GM18909 (cell line): ENCODE data around the gene FAM174C.
"Not testable (repeated sequence)": the region's sequence is repeated elsewhere in the genome, so short reads cannot be mapped to it uniquely, and the experiment has no call there.

ENCODE experiments used
- ATAC-seq: cut with Tn5 transposase; IDR thresholded peaks from one replicate; pipeline ENCODE4 v1.9.1; 2021; ENCODE audit warnings: mild to moderate bottlenecking; ENCODE audit not compliant: unreplicated experiment, poor library complexity

The FAM174C gene

DNA sequence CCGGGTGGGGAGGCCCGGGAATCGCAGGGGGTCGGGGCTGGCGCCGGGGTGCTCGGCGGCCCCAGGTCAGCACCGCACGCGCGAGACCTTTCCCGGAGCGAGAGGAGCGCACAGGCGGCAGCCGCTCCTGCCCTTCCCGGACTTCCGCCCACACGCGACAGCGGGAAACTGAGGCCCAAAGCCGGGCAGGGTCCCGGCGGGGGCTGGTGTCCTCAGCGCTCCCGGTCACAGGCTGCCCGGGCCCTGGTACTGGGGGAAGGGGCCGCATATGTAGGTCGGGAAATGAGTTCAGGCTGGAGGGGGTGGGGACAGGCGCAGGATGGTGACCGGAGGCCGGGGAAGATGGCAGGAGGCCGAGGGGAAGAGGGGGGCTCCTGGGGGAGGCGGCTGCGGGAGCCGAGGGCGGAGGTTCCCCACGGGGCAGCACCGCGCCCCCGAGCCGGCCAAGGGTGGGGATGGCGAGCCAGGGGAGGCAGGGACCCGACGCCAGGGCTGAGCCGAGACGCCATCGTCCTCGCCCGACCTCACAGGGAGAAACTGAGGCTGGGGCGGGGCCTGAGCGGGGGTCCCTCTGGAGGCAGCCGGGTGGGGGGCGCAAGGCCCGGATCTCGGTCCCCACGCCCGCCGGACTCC lies 38.2 kb upstream of the FAM174C start:
- no peak for ATAC-seq

DNA sequence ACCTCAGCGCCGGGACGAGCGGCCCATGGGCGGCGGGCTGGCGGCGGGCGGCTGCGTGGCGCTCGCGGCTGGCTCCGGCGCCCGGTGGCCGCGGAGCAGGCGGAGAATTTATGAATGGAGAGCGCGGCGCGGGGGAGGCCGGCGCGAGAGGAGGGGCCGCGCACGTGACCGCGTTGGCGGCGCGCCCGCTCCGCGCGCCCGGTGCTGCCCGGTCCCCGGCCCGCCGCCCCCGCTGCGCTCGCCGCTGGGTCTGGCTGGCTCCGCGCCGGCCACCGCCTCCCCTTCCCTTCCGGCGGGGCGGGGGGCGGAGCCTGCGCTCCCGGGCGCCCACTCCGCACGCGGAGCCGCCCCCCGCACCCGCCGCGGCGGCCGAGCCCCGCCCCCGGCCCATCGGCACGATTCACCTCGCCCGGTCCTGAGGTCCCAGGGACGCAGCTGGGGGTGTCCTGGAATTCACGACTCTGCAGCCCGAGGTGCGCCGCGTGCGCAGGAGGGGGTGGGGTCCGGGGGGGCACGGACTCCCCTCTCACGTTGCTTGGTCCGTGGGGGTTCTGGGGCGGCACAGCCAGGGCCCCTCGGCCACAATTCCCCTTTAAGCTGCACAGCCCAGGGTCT lies 37.5 kb upstream of the FAM174C start, which contains the start of gene CBARP:
TSS of gene CBARP (minus strand) at position 252 of the 615 bp plus-strand sequence. CDS start 1,905 bp downstream, outside the sequence.
- no peak for ATAC-seq

DNA sequence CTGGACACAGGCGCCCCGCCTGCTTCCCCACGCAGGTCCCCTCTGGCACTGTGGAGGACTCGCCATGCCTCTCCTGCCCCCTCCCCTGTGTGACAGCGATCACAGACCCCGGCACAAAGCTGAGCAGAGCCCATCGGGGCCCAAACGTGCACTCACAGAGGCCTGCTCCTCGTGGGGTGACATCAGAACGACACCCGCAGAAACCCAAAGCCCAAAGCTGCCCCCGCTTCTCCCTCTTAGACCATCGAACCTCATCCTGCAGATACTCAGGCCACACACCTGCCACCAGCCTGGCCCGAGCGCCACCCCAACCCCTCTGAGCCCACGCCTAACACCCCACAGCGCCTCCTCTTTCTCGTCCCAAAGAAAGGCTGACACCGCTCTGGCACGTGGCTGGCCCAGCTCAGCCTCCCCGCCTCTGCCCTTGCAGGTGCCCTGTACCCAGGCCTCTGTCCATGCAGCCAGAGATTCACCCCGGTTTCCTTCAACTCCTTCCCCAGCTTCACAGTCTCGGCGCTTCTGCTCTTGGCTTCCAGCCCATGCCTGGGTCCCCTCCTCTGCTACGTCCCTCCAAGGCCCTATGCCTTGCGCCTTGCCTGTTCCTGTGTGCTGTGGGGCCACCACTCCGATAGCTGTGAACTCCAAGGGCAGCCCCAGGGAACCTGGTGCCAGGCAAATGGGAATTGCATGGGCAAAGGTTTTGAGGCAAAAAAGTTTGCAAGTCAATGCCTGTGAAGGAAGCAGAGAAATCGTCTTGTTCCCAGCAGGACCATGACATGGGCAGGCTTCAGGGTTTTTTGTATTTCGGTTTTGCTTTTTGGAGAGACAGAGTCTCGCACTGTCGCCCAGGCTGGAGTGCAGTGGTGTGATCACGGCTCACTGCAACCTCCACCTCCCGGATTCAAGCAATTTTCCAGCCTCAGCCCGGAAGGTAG lies 36.7 kb upstream of the FAM174C start:
- no peak for ATAC-seq

DNA sequence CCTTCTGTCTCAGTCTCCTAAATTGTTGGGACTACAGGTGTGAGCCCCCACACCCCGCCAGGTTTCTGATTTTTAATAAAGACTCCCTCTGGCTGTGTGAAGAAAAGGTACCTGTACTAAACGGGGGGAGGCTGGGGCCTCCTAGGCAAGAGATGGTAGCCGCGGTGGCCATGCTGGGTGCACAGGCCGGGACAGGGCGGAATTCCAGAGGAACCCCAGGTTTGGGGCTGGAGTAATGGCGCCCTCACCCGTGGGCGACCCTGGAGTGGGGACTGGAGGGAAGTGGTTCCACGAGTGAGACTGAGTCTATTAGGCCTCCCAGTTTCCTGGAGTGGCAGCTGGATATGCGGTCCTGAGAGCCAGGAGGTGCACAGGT lies 35.9 kb upstream of the FAM174C start:
- no peak for ATAC-seq

DNA sequence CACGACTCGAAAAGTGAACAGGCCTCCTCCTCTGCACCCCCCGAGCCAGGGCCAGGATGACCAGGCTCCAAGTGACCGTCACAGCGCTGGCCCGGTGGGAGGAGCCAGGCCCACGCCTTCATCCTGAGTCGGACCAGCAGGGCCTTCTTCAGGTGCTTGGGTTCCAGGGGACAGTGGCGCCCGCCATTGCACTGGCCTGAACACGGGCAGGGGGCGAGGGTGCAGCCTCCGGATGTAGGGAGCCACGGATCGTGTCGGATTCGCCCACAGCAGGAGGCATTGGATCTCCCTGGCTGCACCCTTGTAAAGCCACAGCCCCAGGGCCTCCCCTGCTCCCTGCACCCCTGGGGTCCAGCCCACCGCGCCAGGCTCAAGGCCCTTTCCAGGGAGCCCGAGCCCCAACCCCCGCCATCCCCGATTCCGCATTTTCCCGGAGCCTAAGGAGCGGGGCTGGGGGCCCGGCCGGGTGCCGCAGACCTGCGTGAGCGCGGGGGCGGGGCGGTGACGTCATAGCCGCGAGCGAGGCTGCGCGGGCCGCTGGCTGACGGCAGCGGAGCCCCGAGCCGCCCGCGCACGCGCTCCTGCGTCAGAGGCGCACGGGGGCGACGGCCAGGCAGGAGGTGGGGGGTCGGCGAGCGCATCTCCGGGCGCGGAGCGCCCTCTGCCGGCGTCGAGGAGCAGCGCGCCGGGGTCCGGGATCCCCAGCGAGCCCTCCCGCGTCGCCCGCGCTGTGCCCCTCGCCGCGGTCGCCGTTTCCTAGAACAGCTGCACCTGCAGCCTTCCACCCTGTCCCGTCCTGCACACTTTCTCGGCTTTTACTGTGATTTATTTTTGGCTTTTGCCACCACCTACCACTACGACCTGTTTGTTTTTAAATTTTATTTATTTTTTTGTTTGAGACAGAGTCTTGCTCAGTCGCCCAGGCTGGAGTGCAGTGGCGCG lies 35.3 kb upstream of the FAM174C start:
- peak; percentile 36 for ATAC-seq

DNA sequence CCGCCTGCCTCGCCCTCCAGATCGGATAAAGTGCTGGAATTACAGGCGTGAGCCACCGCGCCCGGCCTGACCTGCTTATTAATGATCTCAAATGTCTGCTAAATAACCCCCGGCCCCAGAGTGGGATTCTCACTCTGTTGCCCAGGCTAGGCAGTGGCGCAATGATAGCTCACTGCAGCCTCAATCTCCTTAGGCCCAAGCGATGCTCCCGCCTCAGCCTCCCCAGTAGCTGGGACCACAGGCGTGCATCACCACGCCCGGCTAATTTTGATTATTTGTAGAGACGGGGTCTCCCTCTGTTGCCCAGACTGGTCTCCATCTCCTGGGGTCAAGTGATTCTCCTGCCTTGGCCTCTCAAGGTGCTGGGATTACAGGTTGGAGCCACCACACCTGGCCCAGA lies 34.4 kb upstream of the FAM174C start:
- ATAC-seq: no peak

DNA sequence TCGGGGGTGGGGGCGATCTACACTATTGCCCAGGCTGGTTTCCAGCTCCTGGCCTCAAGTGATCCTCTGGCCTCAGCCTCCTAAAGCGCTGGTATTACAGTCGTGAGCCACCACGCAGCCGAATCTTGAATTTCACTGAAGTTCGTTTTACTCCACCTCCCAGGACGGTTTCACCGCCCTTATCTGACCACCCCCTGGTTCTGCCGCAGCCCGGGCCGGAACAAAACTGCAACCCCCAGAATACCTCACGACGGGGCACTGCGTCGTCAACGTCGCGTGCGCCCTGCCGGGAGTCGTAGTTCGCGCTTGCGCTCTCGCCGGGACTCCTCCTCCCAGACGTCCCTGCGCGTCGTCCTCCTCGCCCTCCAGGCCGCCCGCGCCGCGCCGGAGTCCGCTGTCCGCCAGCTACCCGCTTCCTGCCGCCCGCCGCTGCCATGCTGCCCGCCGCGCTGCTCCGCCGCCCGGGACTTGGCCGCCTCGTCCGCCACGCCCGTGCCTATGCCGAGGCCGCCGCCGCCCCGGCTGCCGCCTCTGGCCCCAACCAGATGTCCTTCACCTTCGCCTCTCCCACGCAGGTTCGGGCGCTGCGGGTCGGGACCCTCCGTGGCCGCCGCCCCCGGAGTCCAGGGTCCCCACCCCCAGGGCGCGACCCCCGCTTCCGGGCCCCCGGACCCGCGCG lies 33.8 kb upstream of the FAM174C start, which contains the start of gene ATP5F1D:
TSS of gene ATP5F1D (plus strand) at position 335 of the 679 bp plus-strand sequence. CDS start at position 435, 100 bp downstream.
- ATAC-seq: peak; percentile 50

DNA sequence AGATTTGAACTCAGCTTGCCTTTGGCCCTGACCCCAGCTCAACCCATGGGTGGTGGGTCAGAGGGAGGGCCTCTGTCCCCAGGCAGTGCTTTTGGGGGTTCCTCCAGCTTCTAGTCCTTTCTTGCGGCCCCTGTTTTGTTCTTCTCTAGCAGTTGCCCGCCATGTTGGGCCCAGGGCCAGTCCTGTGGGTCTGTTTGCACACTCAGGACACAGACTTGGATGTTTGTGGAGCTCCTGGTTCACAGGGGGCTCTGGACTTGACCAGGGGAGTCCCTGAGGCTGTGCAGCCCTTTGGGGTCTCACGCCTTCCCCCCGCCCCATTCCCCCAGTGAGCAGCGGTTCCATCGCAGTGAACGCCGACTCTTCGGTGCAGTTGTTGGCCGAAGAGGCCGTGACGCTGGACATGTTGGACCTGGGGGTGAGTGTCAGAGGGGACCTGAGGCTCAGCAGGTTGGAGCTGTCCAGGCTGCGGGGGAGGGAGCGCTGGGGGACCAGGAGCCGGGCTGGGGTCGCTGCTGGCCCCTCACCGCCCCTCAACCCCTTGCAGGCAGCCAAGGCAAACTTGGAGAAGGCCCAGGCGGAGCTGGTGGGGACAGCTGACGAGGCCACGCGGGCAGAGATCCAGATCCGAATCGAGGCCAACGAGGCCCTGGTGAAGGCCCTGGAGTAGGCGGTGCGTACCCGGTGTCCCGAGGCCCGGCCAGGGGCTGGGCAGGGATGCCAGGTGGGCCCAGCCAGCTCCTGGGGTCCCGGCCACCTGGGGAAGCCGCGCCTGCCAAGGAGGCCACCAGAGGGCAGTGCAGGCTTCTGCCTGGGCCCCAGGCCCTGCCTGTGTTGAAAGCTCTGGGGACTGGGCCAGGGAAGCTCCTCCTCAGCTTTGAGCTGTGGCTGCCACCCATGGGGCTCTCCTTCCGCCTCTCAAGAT lies 31.3 kb upstream of the FAM174C start:
- ATAC-seq: no peak

DNA sequence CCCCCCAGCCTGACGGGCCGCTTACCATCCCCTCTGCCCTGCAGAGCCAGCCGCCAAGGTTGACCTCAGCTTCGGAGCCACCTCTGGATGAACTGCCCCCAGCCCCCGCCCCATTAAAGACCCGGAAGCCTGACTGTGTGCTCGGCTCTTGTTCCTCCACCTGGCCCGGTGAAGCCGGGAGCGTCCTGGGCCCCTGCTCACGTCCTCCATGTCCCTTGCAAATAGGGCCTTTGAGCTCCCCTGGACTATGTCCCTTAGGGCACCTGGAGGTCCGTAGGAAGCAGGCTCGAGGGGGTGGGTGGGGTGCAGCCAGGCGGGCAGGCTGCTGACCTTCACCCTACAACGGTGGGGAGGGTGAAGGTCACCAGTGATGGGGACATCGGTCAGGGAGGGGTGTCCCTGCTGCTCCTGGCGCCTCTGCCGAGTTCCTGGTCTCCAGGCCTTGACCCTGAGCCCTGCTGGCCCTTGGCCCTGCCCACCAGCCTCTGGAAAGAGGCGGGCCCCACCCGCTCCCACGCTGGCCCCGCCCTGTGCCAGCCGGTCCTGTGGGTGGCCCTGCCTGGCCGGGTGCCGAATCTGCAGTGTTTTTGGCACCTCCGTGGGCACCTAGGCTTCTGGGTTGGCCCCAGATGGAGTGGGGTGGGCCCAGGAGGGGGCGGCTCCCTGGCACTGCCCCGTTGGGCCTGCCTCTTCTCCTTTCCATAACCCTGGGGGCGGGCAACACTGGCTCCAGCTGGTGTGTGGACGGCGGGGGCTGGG lies 30.5 kb upstream of the FAM174C start:
- no peak for ATAC-seq

DNA sequence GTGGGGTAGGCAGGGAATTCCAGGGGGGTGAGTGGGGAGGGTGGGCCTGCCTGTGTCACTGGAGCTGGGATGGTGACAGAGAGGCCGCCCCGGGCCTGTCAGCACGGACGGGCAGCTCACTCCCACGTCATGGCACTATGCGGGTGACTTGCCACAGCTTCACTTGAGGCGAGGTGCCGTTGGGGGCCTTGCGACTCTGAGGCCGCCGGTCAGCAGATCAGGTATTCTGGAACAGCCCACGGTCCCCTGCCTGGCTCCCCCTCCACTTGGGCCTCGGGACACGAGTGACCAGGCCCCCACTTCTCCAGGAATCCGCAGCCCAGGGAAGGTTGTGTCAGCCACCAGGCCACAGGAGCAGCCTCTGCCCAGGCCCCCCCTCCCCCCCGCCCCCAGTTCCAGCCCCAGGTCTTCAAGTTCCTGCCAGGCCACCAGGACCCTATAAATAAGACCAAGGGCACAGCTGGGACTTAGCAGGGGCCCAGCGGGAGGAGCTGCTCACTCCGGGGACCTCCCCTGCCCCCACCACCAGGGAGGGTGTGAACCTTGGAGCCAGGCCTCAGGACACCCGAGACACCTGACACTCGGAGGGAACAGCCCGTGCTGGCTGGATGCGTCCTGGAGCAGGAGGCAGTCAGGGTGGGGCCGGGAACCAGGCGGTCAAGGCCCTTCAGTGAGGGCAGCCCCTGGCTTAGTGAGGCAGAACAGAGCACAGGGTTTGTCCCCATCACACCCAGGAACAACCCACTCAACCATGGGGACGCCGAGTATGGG lies 29.7 kb upstream of the FAM174C start:
- ATAC-seq: no peak

DNA sequence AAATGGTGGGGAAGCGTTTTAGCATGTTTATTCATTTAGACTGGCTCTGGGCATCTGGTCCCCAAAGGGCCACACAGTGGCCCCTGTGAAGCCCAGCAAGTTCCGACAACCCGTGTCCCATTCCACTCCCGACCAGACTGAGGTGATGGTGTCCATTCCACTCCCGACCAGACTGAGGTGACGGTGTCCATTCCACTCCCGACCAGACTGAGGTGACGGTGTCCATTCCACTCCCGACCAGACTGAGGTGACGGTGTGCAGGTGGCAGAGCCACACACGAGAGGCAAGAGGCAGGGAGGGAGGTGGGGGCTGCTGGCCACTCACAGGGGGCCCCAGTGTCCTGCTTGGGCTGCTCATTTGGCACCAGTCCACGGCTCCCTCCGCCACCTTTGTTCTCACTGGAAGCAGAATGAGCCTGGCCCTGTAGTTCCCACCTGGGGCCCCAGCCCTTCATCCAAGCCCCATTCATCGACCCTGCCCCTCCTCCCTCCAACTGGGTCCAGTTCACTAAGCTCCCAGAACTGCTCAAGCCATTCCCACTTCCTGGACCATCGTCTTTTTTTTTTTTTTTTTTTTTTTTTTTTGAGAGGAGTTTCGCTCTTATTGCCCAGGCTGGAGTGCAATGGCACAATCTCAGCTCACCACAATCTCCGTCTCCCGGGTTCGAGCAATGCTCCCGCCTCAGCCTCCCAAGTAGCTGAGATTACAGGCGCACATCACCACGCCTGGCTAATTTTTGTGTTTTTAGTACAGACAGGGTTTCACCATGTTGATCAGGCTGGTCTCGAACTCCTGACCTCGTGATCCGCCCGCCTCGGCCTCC lies 28.9 kb upstream of the FAM174C start:
- not testable (repeated sequence) for ATAC-seq

DNA sequence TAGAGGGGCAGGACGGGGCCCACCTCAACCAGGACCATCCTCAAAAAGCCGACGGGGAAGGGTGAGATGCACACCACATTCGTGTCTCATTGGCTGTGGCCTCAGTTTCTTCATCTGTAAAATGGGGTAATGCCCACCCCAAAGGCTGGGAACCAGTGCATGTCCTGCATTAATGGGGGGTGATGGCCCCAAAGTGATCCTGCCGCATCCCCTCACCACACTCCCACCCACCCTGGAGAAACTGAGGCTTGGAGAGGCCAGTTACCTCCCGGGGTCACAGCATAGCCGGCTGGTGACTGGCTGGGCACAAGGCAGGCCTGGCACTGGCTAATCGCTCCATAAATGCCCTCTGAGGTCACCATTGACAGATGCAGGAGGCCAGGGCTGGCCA lies 27.6 kb upstream of the FAM174C start:
- ATAC-seq: no peak

DNA sequence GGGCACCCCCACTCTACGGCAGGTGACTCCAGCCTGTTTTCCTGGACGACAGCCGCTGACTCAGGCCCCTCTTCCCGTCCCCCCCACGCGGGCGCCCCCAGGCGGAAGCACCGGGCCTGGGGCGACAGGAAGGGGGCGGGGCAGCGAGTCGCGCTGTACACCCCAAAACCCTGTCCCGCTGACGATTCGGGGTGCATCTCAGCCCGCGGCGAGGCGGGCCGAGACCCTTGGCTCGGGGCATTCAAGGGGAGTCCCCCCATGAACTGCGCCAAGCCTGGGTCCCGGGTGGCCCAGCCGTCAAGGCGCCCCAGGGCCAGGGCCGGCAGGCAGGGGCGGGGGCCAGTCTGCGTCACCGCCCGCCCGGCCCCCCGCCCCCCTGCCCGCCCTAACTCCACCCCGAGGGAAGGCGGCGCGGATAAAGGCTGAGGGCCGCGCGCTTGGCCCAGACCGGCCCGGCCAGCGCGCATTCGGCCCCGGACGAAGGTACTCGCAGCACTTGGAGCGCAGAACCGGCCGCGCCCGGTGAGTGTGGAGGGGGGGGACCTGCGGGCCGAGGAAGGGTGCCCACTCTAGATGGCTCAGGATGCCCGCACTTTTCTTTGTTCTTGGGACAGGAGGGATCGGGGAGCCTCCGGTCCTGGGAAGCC lies 27.1 kb upstream of the FAM174C start, which contains the start of gene MIDN:
TSS of gene MIDN (plus strand) at position 445 of the 647 bp plus-strand sequence. CDS start 1,714 bp downstream, outside the sequence.
- ATAC-seq: peak; percentile 24

DNA sequence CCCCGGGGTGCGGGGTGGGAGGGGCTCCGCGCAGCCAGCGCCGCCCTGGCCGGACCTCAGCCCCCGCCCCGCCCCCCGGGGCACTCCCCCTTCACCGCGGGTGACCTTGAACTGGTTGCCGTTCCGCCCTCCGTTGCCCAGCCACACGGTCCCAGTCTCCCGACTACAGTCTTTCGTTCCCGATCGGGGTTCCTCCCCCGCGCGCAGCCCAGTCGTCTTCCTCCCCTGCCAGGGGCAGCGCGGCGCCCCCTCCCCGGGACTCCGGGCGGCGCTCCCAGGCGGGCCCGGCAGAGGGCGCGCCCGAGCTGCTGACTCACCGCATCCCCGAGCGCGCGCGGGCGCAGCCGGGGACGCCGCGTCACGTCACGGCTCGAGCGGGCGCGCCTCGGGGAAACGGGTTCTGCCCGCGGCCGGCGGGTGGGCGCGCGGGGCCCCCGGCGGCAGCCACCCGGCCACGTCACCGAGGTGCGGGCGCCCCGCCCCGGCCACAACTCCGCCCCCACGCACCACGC lies 26.5 kb upstream of the FAM174C start:
- ATAC-seq: peak; percentile 33

DNA sequence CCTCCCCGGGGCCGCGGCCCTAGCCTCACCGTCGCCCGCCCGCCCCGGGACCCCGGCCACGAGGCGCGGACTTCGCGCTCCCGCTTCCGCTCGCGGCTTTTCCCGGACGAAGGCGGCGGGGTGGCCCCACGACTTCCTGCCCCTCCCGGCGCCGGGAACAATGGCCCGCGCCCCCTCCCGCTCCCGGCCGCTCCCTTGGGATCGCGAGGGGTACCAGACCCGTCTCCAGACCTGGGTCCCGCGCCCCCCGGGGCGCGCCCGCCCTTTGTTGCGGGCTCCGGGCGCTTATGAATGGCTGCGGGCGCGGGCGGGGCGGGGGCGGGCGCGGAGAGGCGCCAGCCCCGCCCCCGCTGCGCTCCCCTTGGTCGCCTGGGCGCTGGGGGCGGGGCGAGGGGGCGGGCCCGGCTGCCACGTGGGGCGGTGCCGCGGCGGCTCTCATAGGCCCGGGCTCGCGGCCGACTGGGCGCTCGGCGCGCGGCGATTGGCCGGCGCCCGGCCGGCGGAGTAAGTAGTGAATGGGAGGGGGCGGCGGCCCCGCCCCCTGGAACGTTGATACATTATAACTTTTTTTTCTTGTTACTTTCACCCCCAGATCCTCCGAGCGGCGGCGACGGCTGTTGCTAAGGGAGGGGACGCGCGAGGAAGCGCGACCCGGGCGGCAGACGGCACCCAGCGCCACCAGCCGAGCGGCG lies 25.9 kb upstream of the FAM174C start:
- ATAC-seq: peak; percentile 51
